Immature natural killer cell (primary cell): ENCODE results near the gene GBP2. TPM values are rescaled to one million over a fixed set of nuclear protein-coding genes. Genes with fewer than 3 reads are reported as not detected.
A peak's percentile ranks its signal among the peaks of the same experiment; 100 is the strongest.
"Not testable (repeated sequence)": the region's sequence is repeated elsewhere in the genome, so short reads cannot be mapped to it uniquely, and the experiment has no call there.

ENCODE experiments used
- DNase-seq, 3 donors: peaks; one replicate each; pipeline ENCODE4 v3.0.0; 2022; ENCODE audit warnings: mixed read lengths in 1 of 3
- H3K27ac Mint-ChIP-seq, 6 donors: one replicate each; pipeline ENCODE4 v1.8.0; 2020; ENCODE audit warnings: mixed read lengths in 6 of 6, mild to moderate bottlenecking in 5 of 6, inconsistent platforms in 4 of 6, moderate library complexity in 3 of 6
- H3K27me3 Mint-ChIP-seq, 3 donors: one replicate each; pipeline ENCODE4 v1.8.0; 2020 to 2021; ENCODE audit warnings: low read depth in 3 of 3, mild to moderate bottlenecking in 3 of 3, mixed read lengths in 3 of 3, moderate library complexity in 3 of 3, inconsistent platforms in 1 of 3
- H3K36me3 Mint-ChIP-seq, 3 donors: one replicate each; pipeline ENCODE4 v1.8.0; 2020; ENCODE audit warnings: mixed read lengths in 3 of 3, inconsistent platforms in 2 of 3, mild to moderate bottlenecking in 2 of 3
- H3K4me1 Mint-ChIP-seq, 2 donors: one replicate each; pipeline ENCODE4 v1.8.0; 2020; ENCODE audit warnings: inconsistent platforms in 2 of 2, mild to moderate bottlenecking in 2 of 2, mixed read lengths in 2 of 2, moderate library complexity in 1 of 2
- H3K4me3 Mint-ChIP-seq, 5 donors: one replicate each; pipeline ENCODE4 v1.8.0; 2020; ENCODE audit warnings: mild to moderate bottlenecking in 5 of 5, mixed read lengths in 5 of 5, inconsistent platforms in 3 of 5, moderate library complexity in 3 of 5
- H3K9me3 Mint-ChIP-seq, 6 donors: one replicate each; pipeline ENCODE4 v1.8.0; 2020; ENCODE audit warnings: mild to moderate bottlenecking in 6 of 6, mixed read lengths in 6 of 6, inconsistent platforms in 4 of 6, moderate library complexity in 3 of 6
- polyA plus RNA-seq, 3 donors: library from polyadenylated mRNA; unstranded; fragments of 300-500 nt; fragmentation: Illumina TruSeq; gene quantifications; one replicate each; pipeline ENCODE4 v1.2.3, GENCODE V29; 2021

Gene GBP2
- polyA plus RNA-seq, 3 donors from 2014 or later = 90.8 to 141 (median 106) TPM

- H3K27me3 Mint-ChIP-seq = peaks cover 0 to 4% (median 1%) of the 10 kb centered on the region in 3 donors
- no peak for DNase-seq
- H3K9me3 Mint-ChIP-seq = peaks cover 0 to 1% (median 0%) of the 10 kb centered on the region in 6 donors
- H3K27ac Mint-ChIP-seq = no peak overlapping the region
- H3K4me3 Mint-ChIP-seq = no peak overlapping the region
- no peaks in the 10 kb centered on the region for H3K36me3 Mint-ChIP-seq
- peaks cover 20 to 35% of the 10 kb centered on the region in 2 donors for H3K4me1 Mint-ChIP-seq
Observed at GRCh38 chr1:89147678-89148658, 22.1 kb upstream of the GBP2 start.

- Mint-ChIP-seq H3K4me3 (no peak overlapping the region), H3K27me3 (peaks cover 0 to 2% (median 1%) of the 10 kb centered on the region in 3 donors), H3K4me1 (peaks cover 20 to 35% of the 10 kb centered on the region in 2 donors), H3K27ac (no peak overlapping the region), H3K9me3 (peaks cover 0 to 1% (median 0%) of the 10 kb centered on the region in 6 donors), H3K36me3 (no peaks in the 10 kb centered on the region)
- DNase-seq = no peak
Observed at GRCh38 chr1:89146721-89147120, 20.8 kb upstream of the GBP2 start.

GRCh38 chr1:89143484-89143883 is 17.6 kb upstream of the GBP2 start:
- Mint-ChIP-seq H3K4me1 (peaks cover 11 to 16% of the 10 kb centered on the region in 2 donors), H3K9me3 (no peaks in the 10 kb centered on the region)

GRCh38 chr1:89142160-89142559 is 16.2 kb upstream of the GBP2 start:
- Mint-ChIP-seq H3K9me3 (no peaks in the 10 kb centered on the region), H3K4me3 (no peak overlapping the region), H3K36me3 (peaks cover 0 to 10% (median 0%) of the 10 kb centered on the region in 3 donors), H3K27me3 (peaks cover 0 to 2% (median 0%) of the 10 kb centered on the region in 3 donors), H3K27ac (no peak overlapping the region), H3K4me1 (peaks cover 9 to 16% of the 10 kb centered on the region in 2 donors)
- DNase-seq = no peak

More at GRCh38 chr1:89143484-89143883, 17.6 kb upstream of the GBP2 start:
- Mint-ChIP-seq H3K36me3 (no peaks in the 10 kb centered on the region), H3K4me3 (no peak overlapping the region), H3K27ac (no peak overlapping the region), H3K27me3 (peaks cover 0 to 2% (median 0%) of the 10 kb centered on the region in 3 donors)
- no peak for DNase-seq

- Mint-ChIP-seq H3K4me1 (peaks cover 12 to 16% of the 10 kb centered on the region in 2 donors), H3K4me3 (no peak overlapping the region), H3K27ac (no peak overlapping the region), H3K9me3 (no peaks in the 10 kb centered on the region), H3K36me3 (peaks cover 0 to 10% (median 3%) of the 10 kb centered on the region in 3 donors), H3K27me3 (peaks cover 2 to 7% (median 2%) of the 10 kb centered on the region in 3 donors)
- no peak for DNase-seq
Observed at GRCh38 chr1:89133747-89134146, 7.8 kb upstream of the GBP2 start.

GRCh38 chr1:89130716-89131115 is 4.8 kb upstream of the GBP2 start:
- Mint-ChIP-seq H3K9me3 (no peaks in the 10 kb centered on the region), H3K4me1 (peaks cover 36 to 41% of the 10 kb centered on the region in 2 donors), H3K27me3 (peaks cover 8 to 14% (median 8%) of the 10 kb centered on the region in 3 donors), H3K27ac (no peak overlapping the region), H3K4me3 (no peak overlapping the region), H3K36me3 (peaks cover 0 to 3% (median 3%) of the 10 kb centered on the region in 3 donors)
- DNase-seq = no peak

GRCh38 chr1:89129911-89130310 is 4.0 kb upstream of the GBP2 start:
- Mint-ChIP-seq H3K27me3 (peaks cover 8 to 14% (median 8%) of the 10 kb centered on the region in 3 donors), H3K9me3 (no peaks in the 10 kb centered on the region), H3K4me1 (peaks cover 44 to 49% of the 10 kb centered on the region in 2 donors), H3K36me3 (peaks cover 0 to 3% (median 3%) of the 10 kb centered on the region in 3 donors), H3K4me3 (no peak overlapping the region), H3K27ac (peak overlapping the region in 2 of 6 donors; percentile 21 to 95)
- no peak for DNase-seq

- DNase-seq, H3K9me3 Mint-ChIP-seq, H3K36me3 Mint-ChIP-seq: not testable (repeated sequence)
- Mint-ChIP-seq H3K4me3 (peak overlapping the region in 2 of 5 donors; percentile 100), H3K27me3 (peaks cover 8 to 12% (median 8%) of the 10 kb centered on the region in 3 donors), H3K4me1 (peaks cover 63 to 68% of the 10 kb centered on the region in 2 donors), H3K27ac (peak overlapping the region in 3 of 6 donors; percentile 85 to 97 (median 96))
Observed at GRCh38 chr1:89128003-89128458, 2.1 kb upstream of the GBP2 start.

- DNase-seq = peak; percentile 60 to 73 (median 62)
- H3K4me3 Mint-ChIP-seq = peak overlapping the region; percentile 96 to 100 (median 100)
- peaks cover 73 to 79% of the 10 kb centered on the region in 2 donors for H3K4me1 Mint-ChIP-seq
Observed at GRCh38 chr1:89126602-89127565, 970 bp upstream of the GBP2 start.

GRCh38 chr1:89125240-89125912 is 538 bp downstream of the GBP2 start:
- H3K27me3 Mint-ChIP-seq = peaks cover 8 to 12% (median 8%) of the 10 kb centered on the region in 3 donors
- DNase-seq = no peak
- peak overlapping the region; percentile 100 for H3K4me3 Mint-ChIP-seq
- peak overlapping the region; percentile 90 to 100 (median 99) for H3K27ac Mint-ChIP-seq
- peaks cover 3 to 4% (median 3%) of the 10 kb centered on the region in 3 donors for H3K36me3 Mint-ChIP-seq
- H3K4me1 Mint-ChIP-seq = peaks cover 76 to 90% of the 10 kb centered on the region in 2 donors
- no peaks in the 10 kb centered on the region for H3K9me3 Mint-ChIP-seq

More at GRCh38 chr1:89126602-89127565, 970 bp upstream of the GBP2 start:
- H3K27me3 Mint-ChIP-seq = peaks cover 8 to 12% (median 8%) of the 10 kb centered on the region in 3 donors
- H3K36me3 Mint-ChIP-seq, H3K9me3 Mint-ChIP-seq: not testable (repeated sequence)
- H3K27ac Mint-ChIP-seq = peak overlapping the region; percentile 90 to 100 (median 96)

- Mint-ChIP-seq H3K4me1 (peaks cover 47 to 64% of the 10 kb centered on the region in 2 donors), H3K27ac (peak overlapping the region in 2 of 6 donors; percentile 36 to 81), H3K27me3 (no peaks in the 10 kb centered on the region), H3K36me3 (peaks cover 4 to 14% (median 10%) of the 10 kb centered on the region in 3 donors), H3K9me3 (no peaks in the 10 kb centered on the region), H3K4me3 (peak overlapping the region in 1 of 5 donors; percentile 19)
- no peak for DNase-seq
Observed at GRCh38 chr1:89121641-89122040, 4.3 kb downstream of the GBP2 start.

- Mint-ChIP-seq H3K27me3 (peaks cover 0 to 2% (median 0%) of the 10 kb centered on the region in 3 donors), H3K27ac (peak overlapping the region in 5 of 6 donors; percentile 29 to 71 (median 44)), H3K4me3 (no peak overlapping the region), H3K36me3 (peaks cover 52 to 64% (median 52%) of the 10 kb centered on the region in 3 donors), H3K9me3 (no peaks in the 10 kb centered on the region), H3K4me1 (peaks cover 0 to 50% of the 10 kb centered on the region in 2 donors)
- DNase-seq = no peak
Observed at GRCh38 chr1:89114662-89115061, 11.3 kb downstream of the GBP2 start.
